KMS-11 (cell line): Measurements from ENCODE around the gene GAPDHS.
A peak's percentile ranks its signal among the peaks of the same experiment; 100 is the strongest.

Experiments used
- H2AFZ ChIP-seq: fragments of 200-600 bp; sonication (generic); 2 replicates; pipeline ENCODE4 v1.6.1; 2016; ENCODE audit warnings: antibody characterized with exemption, mixed run types, low read depth
- H3K27ac ChIP-seq: fragments of 200-600 bp; sonication (generic); 2 replicates; pipeline ENCODE4 v1.6.1; 2016; ENCODE audit warnings: mild to moderate bottlenecking, mixed run types
- H3K27me3 ChIP-seq: fragments of 200-600 bp; sonication (generic); 2 replicates; pipeline ENCODE4 v1.6.1; 2017; ENCODE audit warnings: mild to moderate bottlenecking, low read depth, mixed run types, moderate library complexity; ENCODE audit not compliant: insufficient read depth
- H3K36me3 ChIP-seq: fragments of 200-600 bp; sonication (generic); 2 replicates; pipeline ENCODE4 v1.6.1; 2017; ENCODE audit warnings: mild to moderate bottlenecking, mixed run types; ENCODE audit not compliant: insufficient read depth
- H3K4me1 ChIP-seq: fragments of 200-600 bp; sonication (generic); 2 replicates; pipeline ENCODE4 v1.6.1; 2016; ENCODE audit warnings: mild to moderate bottlenecking, low read depth, mixed run types; ENCODE audit not compliant: poor library complexity, severe bottlenecking
- H3K4me2 ChIP-seq: fragments of 200-600 bp; sonication (generic); 2 replicates; pipeline ENCODE4 v1.7.0; 2016; ENCODE audit warnings: mild to moderate bottlenecking, mixed run types
- H3K4me3 ChIP-seq: fragments of 200-600 bp; sonication (generic); IDR thresholded peaks from 2 replicates; pipeline ENCODE4 v1.6.1; 2017; ENCODE audit warnings: low read depth, low read length, mixed read lengths; ENCODE audit not compliant: insufficient read depth
- H3K79me2 ChIP-seq: fragments of 200-600 bp; sonication (generic); 2 replicates; pipeline ENCODE4 v1.6.1; 2016; ENCODE audit warnings: low read depth, mixed run types; ENCODE audit not compliant: insufficient read depth
- H3K9ac ChIP-seq: fragments of 200-600 bp; sonication (generic); 2 replicates; pipeline ENCODE4 v1.6.1; 2016; ENCODE audit warnings: mild to moderate bottlenecking, mixed run types
- H4K20me1 ChIP-seq: fragments of 200-600 bp; sonication (generic); 2 replicates; pipeline ENCODE4 v1.6.1; 2016; ENCODE audit warnings: mild to moderate bottlenecking, mixed run types; ENCODE audit not compliant: insufficient read depth
- TF ChIP-seq, protein P1 (sequence below): fragments of 200-600 bp; sonication (generic); conservative IDR thresholded peaks from 2 replicates; pipeline ENCODE4 v1.6.1; 2017; ENCODE audit warnings: low read depth, mild to moderate bottlenecking, antibody characterized with exemption, low read length, moderate library complexity, mixed read lengths

Gene GAPDHS

DNA sequence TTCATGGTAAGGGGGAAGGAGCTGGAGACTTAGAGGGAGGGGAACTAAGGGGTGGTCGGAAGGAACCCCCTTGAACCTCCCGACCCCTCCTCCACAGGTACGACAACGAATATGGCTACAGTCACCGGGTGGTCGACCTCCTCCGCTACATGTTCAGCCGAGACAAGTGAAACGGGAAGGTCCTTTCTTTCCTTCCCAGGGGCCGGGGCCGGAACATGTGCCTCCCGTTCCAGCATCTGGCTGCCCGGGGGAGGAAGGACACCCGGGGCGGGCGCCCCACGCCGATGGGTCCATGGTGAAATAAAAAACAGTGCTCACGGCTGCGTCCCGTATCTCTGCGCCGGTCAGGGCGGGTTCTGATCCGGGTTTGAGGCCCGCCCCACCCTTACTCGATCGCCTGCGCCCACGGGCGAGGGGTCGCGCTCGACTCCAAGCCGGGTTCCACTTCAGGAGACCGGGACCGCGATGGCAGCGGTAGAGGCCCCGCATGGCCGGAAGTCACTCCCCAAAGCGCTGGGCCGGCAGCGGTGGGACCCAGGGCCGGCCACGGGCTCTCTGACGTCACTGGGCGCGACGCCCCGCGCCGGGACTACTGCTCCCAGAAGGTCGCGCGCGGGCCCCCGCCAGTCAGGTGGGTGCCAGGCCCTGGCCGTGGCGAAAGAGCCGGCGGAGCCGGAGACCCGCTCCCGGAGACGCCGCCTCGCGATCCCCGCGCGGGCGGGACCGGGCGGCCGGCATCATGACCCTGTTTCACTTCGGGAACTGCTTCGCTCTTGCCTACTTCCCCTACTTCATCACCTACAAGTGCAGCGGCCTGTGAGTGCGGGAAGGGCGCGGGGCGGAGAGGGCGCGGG is 12.0 kb downstream of the GAPDHS start, which contains the start of gene TMEM147:
TSS of gene TMEM147 (plus strand) at position 626 of the 854 bp plus-strand sequence. CDS start at position 740, 114 bp downstream.
- Histone ChIP-seq H4K20me1 (no peaks in the 10 kb centered on the region), H3K4me2 (peak within 1 kb of the TSS; percentile 91), H3K4me1 (peaks cover 14% of the 10 kb centered on the region), H3K36me3 (no peaks in the 10 kb centered on the region), H3K79me2 (no peaks in the 10 kb centered on the region), H3K27ac (peak within 1 kb of the TSS; percentile 61), H2AFZ (peak within 1 kb of the TSS; percentile 95), H3K9ac (peak within 1 kb of the TSS; percentile 94), H3K4me3 (peak within 1 kb of the TSS; percentile 55), H3K27me3 (no peaks in the 10 kb centered on the region)
- TF ChIP-seq, protein P1, sequence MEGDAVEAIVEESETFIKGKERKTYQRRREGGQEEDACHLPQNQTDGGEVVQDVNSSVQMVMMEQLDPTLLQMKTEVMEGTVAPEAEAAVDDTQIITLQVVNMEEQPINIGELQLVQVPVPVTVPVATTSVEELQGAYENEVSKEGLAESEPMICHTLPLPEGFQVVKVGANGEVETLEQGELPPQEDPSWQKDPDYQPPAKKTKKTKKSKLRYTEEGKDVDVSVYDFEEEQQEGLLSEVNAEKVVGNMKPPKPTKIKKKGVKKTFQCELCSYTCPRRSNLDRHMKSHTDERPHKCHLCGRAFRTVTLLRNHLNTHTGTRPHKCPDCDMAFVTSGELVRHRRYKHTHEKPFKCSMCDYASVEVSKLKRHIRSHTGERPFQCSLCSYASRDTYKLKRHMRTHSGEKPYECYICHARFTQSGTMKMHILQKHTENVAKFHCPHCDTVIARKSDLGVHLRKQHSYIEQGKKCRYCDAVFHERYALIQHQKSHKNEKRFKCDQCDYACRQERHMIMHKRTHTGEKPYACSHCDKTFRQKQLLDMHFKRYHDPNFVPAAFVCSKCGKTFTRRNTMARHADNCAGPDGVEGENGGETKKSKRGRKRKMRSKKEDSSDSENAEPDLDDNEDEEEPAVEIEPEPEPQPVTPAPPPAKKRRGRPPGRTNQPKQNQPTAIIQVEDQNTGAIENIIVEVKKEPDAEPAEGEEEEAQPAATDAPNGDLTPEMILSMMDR: no peak

DNA sequence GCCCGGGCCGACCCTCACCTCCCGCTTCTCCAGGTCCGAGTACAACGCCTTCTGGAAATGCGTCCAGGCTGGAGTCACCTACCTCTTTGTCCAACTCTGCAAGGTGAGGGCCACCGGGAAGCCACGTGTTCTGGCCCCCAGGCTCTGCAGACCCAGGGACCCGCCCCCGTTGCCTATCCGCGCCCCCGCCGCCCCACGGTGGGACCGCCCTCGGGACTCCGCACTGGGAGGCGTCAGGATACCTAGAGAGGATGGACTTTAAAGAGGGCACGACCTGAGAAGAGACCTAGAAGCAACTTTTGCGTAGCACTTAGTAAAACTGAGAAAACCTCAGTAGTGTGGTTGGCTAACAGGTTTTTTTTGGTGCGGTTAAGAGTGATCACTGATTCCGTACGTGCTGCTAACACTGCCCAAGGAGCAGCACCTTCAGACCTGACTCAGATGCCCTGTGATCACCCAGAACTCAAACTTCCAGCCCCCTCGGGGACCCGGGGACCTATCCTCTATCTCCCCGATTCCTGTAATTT is 12.7 kb downstream of the GAPDHS start:
- TF ChIP-seq, protein P1: no peak

GRCh38 chr19:35546532-35546931 is 13.3 kb downstream of the GAPDHS start:
- Histone ChIP-seq H4K20me1 (no peaks in the 10 kb centered on the region), H3K27ac (peak overlapping the region; percentile 61; the same call in 1 of the 2 replicates), H3K79me2 (no peaks in the 10 kb centered on the region), H3K36me3 (no peaks in the 10 kb centered on the region), H3K27me3 (no peaks in the 10 kb centered on the region), H3K9ac (peak overlapping the region; percentile 94; the same call in 1 of the 2 replicates), H2AFZ (no peak overlapping the region), H3K4me1 (peaks cover 14% of the 10 kb centered on the region), H3K4me3 (no peak overlapping the region), H3K4me2 (peak overlapping the region; percentile 91)
- TF ChIP-seq, protein P1: no peak

More for the DNA sequence above, 12.7 kb downstream of the GAPDHS start:
- peak overlapping the region; percentile 55 for H3K4me3 ChIP-seq
- peak overlapping the region; percentile 61 for H3K27ac ChIP-seq
- no peaks in the 10 kb centered on the region for H3K79me2 ChIP-seq
- no peaks in the 10 kb centered on the region for H4K20me1 ChIP-seq
- peak overlapping the region; percentile 91 for H3K4me2 ChIP-seq
- peak overlapping the region; percentile 94 for H3K9ac ChIP-seq
- H3K36me3 ChIP-seq: no peaks in the 10 kb centered on the region
- peaks cover 14% of the 10 kb centered on the region for H3K4me1 ChIP-seq
- H3K27me3 ChIP-seq: no peaks in the 10 kb centered on the region
- H2AFZ ChIP-seq: peak overlapping the region; percentile 95

- Histone ChIP-seq H3K4me1 (peaks cover 13% of the 10 kb centered on the region), H3K9ac (no peak overlapping the region), H3K27me3 (peaks cover 10% of the 10 kb centered on the region; the same call in 1 of the 2 replicates), H3K27ac (no peak overlapping the region), H3K4me3 (no peak overlapping the region), H3K4me2 (no peak overlapping the region), H3K79me2 (no peaks in the 10 kb centered on the region), H2AFZ (no peak overlapping the region), H3K36me3 (no peaks in the 10 kb centered on the region), H4K20me1 (no peaks in the 10 kb centered on the region)
- TF ChIP-seq, protein P1: peak; percentile 91
Measured at GRCh38 chr19:35549174-35549788, 16.0 kb downstream of the GAPDHS start.
